GM18502 (cell line): ENCODE measurements around the gene PATE3.

Experiments
- ATAC-seq: cut with Tn5 transposase; IDR thresholded peaks from one replicate; pipeline ENCODE4 v1.9.1; 2021; ENCODE audit warnings: mild to moderate bottlenecking; ENCODE audit not compliant: unreplicated experiment, poor library complexity

Gene PATE3

GRCh38 chr11:125835748-125836147, 47.8 kb downstream of the PATE3 start:
- no peak for ATAC-seq
